ENCODE measurements around the gene LMOD1.
A peak's percentile ranks its signal among the peaks of the same experiment; 100 is the strongest.
"Not testable (repeated sequence)": the region's sequence is repeated elsewhere in the genome, so short reads cannot be mapped to it uniquely, and the experiment has no call there.

Gene LMOD1

DNA sequence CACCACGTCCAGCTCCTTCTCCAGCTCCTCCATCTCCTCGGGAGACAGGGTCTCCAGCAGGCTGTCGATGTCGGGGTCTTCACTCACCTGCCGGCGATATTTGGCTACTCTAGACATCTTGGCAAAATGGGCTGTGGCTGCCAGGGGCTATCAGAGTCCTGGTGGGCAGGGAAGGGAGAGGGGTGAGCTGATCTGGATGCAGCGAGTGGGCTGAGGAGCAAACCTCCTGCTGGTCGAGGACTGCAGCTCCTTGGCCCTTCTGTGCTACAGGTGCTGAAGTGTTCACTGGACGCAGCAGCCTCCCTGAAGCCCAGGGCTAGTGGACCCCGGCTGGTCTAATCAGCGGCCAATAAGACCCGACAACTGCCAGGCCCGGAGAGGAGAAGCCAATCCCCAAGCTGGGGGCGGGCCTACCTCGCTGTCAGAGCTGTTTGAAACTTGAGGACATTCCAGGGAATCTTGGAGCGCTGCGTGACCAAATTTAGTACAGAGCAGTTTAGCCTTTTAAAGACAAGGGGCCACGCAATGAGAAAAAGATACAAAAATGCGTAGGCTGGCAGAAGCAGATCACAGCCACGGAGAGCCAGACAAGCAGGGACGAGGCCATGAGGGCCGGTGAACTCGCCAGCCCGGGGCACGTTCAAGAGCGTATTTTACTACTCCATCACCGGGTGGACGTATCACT, at the start of gene LMOD1:
TSS of gene LMOD1 (minus strand) at position 325 of the 685 bp plus-strand sequence. CDS start at position 117, 208 bp downstream.
- peak; percentile 26 for DNase-seq

DNA sequence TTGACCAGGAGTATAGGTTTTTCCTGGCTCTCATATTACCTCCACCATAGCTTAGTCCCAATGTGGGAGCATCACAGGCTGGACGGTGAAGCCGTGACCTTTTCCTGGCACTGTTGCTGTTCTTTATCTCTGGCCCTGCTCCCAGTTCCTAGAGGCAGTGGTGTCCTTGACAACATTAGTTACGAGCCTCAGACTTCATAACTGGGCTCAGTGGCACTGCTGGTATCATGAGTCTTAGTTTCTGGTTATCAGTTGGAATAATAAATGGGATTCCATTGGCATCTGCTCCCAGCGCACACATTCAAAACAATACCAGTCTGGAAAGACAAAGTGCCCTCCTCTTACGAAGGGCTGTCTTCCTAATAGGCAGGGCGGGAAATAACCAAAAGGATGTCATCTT, 44.1 kb upstream of the LMOD1 start:
- no peak for DNase-seq

DNA sequence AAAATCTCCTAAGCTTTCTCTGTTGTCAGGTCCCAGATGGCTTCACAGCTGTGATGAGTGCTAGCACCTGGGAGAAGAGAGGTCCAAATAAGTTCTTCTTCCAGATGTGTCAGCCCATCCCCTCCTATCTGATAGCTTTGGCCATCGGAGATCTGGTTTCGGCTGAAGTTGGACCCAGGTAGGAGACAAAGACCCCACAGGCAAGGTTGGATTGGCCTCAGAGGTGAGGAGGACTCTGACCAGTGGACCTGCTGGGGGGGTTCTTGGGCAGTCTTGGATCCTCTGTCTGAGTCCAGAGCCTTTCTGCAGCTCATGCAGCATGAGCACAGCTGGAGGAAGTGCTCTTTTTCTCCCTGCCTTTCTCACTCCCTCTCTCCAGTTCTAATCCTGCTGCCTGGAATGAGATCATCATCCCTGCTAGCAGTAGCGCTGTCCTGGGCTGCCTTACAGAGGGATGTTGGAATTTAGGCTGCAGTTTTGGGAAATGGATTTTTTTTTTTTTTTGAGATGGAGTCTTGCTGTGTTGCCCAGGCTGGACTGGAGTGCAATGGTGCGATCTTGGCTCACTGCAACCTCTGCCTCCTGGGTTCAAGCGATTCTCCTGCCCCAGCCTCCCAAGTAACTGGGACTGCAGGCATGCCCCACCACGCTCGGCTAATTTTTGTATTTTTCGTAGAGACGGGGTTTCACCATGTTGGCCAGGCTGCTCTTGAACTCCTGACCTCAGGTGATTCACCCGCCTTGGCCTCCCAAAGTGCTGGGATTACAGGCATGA, 43.2 kb upstream of the LMOD1 start:
- DNase-seq: no peak

DNA sequence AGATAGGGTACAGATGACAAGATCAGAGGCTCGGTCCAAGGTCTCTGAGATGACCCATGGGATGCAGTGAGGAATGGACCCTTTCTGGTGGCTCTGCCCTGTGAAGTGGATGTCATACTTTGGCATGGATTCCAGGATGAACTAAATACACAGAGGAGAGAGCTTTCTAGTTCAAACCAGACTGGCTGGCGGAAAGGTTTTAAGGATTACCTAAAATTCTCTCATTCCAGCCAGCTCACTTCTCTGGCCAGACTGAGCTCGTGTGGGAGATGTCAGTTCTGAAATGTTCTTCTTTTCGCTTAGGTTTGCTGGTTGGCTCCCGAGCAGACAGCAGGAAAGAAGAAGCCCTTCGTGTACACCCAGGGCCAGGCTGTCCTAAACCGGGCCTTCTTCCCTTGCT, 42.3 kb upstream of the LMOD1 start:
- no peak for DNase-seq

DNA sequence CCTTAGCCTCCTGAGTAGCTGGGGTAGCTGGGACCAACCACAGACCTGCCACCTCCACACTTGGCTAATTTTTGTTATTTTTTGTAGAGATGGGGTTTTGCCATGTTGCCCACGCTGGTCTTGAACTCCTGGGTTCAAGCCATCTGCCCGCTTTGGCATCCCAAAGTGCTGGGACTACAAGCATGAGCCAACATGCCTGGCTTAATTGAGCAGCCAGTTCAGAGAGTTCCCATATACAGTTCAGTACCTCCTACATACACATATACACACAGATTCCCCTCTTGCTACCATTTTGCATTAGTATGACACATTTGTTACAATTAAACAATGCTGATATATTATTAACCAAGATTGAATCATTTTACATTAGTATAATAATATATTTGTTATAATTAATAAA, 39.0 kb upstream of the LMOD1 start:
- DNase-seq: no peak

DNA sequence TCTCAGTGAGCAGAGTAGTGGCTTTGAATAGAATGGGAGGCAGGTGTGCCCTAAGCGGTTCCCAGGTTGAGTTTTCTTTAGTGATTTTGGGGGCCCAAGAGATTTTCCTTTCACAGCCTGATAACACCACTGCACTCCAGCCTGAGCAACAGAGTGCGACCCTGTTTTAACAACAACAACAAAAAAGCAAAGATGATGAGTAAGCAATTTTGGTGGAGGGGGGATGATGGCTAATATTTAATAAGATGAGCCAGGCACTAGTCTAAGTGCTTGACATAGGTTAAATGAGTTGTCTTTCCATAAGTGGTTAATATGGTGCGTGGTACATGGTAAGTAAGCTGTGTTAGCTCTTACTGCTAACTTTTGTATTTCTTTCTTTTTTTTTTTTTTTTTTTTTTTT, 38.1 kb upstream of the LMOD1 start:
- DNase-seq: no peak

DNA sequence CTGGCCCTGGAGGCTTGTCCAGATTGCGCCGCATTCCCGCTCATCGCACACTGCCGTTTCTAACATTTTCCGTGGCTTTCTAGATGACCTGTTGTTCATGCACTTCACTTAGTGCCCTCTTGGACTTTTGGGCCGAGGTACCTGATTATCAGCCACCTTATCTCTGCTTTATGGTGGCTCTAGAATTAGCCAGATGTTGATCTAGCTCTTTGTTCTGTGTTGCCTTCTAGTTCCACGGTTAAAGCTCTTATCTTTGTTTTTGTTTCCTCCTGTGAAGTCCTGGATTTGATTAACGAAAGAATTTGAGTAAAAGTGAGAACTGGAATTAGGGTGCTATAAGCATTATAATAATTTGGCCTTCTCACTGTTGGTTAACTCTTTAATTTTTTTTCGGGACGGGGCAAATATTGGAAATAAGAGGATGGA, 37.0 kb upstream of the LMOD1 start:
- peak; percentile 48 for DNase-seq

DNA sequence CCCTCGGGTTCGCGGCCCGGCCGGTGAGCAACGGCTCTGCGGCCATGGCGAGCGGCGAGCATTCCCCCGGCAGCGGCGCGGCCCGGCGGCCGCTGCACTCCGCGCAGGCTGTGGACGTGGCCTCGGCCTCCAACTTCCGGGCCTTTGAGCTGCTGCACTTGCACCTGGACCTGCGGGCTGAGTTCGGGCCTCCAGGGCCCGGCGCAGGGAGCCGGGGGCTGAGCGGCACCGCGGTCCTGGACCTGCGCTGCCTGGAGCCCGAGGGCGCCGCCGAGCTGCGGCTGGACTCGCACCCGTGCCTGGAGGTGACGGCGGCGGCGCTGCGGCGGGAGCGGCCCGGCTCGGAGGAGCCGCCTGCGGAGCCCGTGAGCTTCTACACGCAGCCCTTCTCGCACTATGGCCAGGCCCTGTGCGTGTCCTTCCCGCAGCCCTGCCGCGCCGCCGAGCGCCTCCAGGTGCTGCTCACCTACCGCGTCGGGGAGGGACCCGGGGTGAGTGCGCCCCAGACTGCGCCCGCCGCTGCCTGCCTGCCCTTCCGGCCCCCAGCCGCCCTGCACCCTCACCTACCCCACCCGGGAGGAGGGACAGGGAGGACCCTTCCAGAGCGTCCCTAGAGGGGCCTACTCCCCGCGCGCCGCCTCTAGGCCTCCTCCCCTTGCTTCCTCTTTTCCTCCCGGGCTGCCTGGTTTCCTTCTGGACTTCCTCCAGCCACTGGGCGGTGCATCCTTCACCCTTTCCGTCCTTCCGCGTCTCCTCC, 36.5 kb upstream of the LMOD1 start, which contains the start of gene RNPEP:
TSS of gene RNPEP (plus strand) at position 26 of the 757 bp plus-strand sequence. CDS start at position 45, 19 bp downstream.
- peak; percentile 48 for DNase-seq

DNA sequence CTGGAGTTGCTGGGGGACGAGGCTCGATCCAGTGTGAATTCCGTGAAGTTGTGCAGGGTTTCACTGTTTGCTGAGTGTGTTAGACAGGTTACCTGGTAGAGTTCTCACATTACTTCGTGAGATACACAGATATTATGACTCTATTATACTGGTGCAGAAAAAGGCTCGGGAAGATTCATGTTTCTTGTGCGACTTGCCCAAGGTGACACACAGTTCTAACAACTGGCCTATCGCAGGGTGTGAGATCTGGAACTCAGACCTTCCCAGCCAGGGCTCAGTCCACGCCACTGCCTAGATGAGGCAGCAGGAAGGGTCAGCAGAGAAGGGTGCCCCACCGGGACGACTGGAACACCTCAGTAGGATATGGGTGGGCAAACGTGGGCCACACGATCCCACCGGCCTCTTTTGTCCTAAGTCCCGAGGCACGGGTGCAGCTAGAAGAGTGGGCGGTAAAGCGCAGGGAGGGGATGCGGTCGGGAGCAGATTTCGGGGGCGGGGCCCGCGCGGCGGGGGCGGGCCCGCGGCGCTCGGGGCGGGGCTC, 35.8 kb upstream of the LMOD1 start:
- no peak for DNase-seq

DNA sequence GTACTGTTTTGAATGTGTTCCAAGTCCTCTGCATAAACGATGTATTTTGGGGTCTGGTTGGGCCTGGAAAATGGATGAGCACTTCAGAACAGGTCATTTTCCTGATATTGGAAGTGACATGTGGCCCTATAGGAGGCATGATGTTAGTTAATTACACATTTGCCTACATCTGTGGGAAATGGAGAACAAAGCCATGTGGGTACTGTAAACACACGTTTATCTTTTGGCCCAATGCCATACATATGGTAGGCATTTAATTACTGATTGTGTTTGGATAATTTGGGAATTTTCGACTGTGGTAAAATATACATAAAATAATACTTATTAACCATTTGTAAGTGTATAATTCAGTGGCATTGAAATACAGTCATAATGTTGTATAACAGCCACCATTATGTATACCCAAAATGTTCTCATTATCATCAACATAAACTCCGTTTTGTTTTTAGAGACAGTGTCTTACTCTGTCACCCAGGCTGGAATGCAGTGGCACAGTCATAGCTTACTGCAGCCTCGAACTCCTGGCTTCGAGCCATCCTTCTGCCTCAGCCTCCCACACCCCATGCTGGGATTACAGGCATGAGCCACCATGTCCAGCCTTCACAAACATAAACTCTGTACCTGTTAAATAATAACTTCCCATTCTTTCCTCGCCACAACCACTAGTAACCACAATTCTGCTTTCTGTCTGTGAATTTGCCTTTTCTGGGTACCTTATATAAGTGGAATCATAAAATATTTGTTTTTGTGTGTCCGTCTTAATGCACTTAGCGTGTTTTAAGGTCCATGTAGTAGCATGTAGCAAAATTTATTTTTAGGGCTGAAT, 24.2 kb upstream of the LMOD1 start:
- no peak for DNase-seq

DNA sequence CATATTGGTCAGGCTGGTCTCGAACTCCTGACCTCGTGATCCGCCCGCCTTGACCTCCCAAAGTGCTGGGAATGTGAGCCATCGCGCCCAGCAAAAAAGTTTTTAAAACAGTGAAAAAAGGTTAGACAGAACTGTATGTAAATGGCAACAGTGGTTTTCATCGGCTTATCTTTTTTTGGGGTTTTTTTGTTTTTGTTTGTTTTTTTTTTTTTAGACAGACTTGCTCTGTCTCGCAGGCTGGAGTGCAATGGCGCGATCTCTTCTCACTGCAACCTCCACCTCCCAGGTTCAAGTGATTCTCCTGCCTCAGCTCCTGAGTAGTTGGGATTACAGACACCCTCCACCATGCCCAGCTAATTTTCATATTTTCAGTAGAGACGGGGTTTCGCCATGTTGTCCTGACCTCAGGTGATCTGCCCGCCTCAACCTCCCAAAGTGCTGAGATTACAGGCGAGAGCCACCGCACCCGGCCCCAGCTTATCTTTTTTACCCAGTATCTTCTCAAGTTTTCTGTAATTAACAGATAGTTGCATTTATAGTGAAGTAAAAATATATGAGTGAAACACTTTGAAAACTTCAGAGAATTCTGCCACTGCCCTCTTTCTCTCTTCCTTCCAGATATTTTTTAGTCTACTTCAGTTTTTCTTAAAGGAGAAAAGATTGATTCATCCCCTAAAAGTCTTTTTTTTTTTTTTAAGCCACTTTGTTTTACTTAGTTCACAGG, 22.0 kb upstream of the LMOD1 start:
- DNase-seq: no peak

DNA sequence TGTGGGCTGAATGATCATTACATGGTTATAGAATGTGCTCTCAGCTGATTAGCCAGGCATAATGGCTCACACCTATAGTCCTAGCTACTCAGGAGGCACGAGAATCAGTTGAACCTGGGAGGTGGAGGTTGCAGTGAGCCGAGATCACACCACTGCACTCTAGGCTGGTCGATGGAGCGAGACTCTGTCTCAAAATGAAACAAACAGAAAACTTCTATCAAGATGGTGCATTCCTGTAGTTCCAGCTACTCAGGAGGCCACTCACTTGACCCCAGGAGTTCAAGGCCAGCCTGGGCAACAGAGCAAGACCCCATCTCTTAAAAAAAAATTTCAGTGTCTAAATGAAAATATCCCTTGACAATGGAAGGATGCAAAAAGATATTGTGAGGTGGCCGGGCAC, 19.8 kb upstream of the LMOD1 start:
- no peak for DNase-seq

DNA sequence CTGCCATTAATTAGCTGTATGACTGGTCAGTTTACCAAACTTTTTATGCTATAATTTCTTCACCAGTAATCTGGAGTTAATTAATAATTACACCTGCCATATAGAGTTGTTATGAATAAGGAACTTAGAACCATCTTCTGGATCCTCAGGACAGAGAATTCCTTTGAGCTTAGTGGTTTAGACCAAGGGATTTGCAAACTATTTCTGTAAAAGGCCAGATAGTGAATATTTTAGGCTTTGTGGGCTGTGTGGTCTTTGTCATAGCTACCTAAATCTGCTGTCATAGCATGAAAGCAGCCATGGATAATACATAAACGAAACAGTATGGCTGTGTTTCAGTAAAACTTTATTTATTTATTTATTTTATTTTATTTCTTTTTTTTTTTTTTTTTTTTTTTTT, 17.9 kb upstream of the LMOD1 start:
- DNase-seq: no peak

DNA sequence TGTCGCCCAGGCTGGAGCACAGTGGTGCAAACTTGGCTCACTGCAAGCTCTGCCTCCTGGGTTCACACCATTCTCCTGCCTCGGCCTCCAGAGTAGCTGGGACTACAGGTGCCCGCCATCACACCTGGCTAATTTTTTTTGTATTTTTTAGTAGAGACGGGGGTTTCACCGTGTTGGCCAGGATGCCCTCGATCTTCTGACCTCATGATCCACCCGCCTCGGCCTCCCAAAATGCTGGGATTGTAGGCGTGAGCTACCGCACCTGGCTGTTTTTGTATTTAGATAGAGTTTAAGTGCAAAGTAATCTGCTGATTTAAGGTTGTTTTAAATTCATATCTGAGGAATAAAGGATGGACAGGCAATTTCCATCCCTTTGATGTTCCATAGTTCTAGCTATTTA, 16.0 kb upstream of the LMOD1 start:
- not testable (repeated sequence) for DNase-seq

DNA sequence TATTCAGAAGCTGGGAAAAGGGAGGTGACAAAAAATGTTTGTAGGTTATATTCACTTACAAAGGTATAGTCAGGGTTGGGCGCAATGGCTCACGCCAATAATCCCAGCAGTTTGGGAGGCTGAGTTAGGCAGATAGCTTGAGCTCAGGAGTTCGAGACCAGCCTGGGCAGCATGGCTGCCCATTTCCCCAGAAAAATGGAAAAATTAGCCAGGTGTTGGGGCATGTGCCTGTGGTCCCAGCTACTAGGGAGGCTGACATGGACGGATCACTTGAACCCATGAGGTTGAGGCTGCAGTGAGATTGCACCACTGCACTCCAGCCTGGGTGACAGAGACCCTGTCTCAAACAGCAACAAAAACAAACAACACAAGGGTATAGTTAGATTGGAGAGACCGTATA, 12.0 kb upstream of the LMOD1 start:
- no peak for DNase-seq

DNA sequence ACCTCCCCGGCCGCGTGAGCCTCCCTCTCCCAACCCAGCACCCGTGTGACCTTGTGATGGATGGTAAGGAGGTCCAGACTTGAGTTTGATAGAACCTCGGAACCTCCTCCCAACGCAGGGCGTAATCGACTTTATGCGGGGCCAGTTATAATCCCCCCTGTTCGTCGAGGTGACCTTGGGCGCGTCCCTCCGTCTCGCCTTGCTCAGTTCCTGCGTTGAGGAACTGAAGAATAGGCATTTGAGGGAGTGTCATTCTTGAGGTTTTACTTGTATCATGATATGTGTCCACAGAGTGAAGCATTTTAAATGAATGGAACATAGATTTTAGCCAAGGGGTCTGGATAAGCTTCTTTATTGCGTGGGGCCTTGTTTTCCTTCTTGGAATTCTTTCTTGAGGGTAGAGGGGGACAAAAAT, 9.4 kb upstream of the LMOD1 start:
- no peak for DNase-seq

DNA sequence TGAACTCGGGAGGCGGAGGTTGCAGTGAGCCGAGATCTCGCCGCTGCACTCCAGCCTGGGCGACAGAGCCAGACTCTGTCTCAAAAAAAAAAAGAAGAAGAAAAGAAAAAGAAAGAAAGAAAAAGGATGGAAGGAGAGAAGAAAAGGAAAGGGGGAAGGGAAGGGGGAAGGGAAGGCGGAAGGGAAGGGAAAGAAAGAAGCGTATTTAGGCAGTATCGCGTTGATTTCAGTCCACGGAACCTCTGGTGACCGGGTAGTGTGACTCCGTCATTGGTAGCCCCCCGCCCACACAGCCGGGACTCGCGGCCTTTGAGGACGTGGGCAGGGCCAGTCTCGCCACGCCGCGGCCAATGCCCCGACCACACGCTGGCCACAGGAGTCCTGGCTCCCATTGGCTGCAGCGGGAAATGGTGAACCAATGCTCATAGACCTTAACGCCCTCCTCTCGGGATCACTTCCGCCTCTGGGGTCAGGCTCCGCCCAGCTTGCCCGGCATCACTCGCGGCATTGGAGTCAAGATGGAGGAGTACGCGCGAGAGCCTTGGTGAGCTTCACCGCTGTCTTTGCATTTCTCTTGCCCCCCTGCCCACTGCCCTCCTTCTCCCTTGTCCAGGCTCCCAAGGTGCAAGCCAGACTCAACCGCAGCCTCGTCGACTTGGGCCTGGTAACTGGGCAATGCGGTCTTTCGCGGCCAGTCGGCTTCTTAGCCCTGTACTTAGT, 8.8 kb upstream of the LMOD1 start, which contains the start of gene TIMM17A:
TSS of gene TIMM17A (plus strand) at position 495 of the 720 bp plus-strand sequence. CDS start at position 519, 24 bp downstream.
- DNase-seq: peak; percentile 98

DNA sequence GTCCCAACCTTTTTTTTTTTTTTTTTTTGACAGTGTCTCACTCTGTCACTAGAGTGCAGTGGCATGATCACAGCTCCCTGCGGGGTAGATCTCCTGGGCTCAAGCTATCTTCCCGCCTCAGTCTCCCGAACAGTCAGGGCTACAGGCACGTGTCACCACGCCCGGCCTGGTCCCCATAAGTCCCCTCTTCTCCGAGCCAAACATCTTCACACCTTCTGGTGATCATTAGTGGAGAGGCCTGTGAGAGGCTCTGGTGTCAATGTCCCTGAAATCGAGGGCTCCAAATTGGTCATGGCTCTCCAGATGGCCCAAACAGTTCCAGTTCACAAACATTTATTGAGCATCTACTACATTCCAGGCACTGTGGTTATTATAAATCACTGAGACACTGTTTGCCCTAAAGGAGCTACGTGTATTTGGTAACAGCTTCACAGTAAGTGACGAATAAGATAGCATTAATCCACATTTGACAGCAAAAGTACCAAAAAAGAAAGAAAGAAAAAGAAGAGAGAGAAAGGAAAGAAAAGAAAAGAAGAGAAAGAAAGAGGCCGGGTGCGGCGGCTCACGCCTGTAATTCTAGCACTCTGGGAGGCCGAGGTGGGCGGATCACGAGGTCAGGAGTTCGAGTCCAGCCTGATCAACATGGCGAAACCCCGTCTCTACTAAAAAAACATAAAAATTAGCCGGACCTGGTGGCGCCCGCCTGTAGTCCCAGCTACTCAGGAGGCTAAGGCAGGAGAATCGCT, 8.1 kb upstream of the LMOD1 start:
- no peak for DNase-seq

DNA sequence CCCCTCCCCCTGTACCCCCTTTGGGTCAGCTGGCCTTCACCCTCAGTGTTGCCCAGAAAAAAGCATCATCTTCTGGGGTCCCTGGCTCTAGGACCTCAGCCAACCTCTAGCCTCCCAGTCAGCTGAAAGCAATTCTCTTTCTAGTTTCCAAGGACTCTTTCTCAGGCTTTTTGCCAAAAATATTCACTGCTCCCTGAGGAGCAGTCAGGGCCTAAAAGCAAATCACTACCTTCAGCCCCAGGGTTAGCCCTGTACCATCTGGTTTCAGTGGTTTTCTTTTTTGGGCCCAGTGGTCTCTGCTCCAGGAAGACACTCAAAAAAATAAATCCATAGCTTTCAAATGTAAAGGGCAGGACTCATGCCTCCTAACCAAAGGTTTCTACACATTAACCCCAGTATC, 3.1 kb upstream of the LMOD1 start:
- no peak for DNase-seq

DNA sequence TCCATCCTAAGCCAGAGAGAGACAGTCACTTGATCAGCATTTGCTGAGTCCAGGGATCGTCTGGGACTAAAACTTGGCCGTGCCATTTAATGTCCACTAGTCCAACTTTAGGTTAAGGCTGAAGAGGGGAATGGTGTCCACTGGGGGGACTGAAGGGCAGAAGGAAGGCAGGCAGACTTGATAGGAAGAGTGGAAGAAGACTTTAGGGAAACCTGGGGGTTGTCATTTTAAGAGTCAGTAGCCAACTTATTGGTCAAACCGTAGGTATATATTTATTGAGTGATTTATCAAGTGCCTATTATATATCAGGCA, 1.3 kb upstream of the LMOD1 start:
- no peak for DNase-seq

All from NCI-H2227 treated with DMSO at 0.1 percent for 48 hours (cell line).